Measurements from ENCODE around the gene RIC8A.
"Not testable (repeated sequence)": the region's sequence is repeated elsewhere in the genome, so short reads cannot be mapped to it uniquely, and the experiment has no call there.

The RIC8A gene

DNA sequence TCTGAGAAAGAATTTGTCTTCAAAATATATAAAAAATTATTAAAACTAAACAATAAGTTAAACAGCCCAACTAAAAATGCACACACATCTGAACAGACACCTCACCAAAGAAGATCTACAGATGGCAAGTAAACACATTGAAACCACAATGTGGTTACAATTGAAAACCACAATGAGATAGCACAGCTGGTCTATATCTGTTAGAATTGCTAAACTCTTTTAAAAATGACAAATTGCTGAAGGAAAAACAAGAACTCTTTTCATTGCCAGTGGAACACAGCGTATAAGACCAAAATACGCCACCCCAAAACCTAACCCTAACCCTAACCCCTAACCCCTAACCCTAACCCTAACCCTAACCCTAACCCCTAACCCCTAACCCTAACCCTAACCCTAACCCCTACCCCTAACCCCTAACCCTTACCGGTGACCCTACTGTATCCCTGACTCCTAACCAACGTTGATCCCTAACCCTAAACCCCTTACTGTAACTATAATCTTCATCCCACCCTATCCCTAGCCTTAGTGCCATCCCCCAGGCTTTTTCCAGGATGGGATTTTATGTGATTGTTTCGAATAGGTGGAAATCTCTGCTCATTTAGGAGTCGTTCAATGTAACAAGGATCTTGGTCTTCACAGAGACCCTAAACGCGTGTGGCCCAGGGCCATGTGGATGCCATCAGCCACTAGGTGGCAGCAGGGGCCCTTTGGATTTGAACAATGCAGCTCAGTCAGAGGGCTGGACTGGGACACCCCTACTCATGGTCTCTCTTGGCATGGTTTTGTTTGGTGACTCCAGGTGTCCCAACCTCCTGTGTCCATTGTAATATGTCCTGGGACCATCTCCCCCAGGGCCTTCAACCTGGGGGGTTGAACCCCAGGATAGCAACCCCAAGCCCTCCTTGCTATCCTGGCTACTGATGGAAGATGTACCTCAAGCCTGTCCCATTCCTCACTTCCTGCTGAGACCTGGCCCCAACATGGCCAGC lies 15.7 kb upstream of the RIC8A start:
- H3K9me2 ChIP-seq (ENCODE audit: low read depth, low read length); H3K4me2 ChIP-seq (ENCODE audit: low read length); H3K27ac ChIP-seq (ENCODE audit: low read depth, low read length, poor library complexity, severe bottlenecking); H3K4me3 ChIP-seq (ENCODE audit: low read depth, low read length, poor library complexity, severe bottlenecking); H3K4me1 ChIP-seq (ENCODE audit: insufficient read depth, low read length, severe bottlenecking); H3K36me3 ChIP-seq (ENCODE audit: insufficient read depth, low read length); H2AFZ ChIP-seq (ENCODE audit: low read length); H3F3A ChIP-seq (ENCODE audit: insufficient read depth, low read length); H3K9ac ChIP-seq (ENCODE audit: low read length); H3K79me2 ChIP-seq (ENCODE audit: insufficient read depth, low read length); H4K20me1 ChIP-seq (ENCODE audit: insufficient read depth, low read length); H3K9me3 ChIP-seq (ENCODE audit: low read length); H3K27me3 ChIP-seq (ENCODE audit: insufficient read depth, low read length): not testable (repeated sequence)

DNA sequence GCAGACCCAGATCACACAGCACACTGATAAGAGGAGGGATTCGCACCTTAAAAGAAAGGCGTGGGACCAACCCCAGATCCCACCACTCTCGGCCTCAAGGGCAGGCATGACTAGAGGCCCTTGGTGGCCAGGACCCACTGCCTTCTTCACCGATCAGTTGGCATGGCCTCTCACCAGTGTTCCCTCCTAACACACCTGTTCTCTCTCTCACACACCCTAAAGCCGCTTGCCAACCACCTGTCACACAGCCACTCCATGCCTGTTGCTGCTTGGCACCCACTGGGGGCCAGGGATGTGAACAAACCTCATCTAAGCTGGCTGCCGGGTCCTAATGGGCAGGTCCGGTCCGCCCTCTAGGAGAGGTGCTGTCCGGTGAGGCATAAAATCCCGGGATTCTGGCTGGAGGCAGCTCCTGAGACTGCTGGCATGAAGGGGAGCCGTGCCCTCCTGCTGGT lies 14.8 kb upstream of the RIC8A start, which contains the start of gene SCGB1C1:
Gene SCGB1C1, plus strand, starts transcription at position 405 of the 455 bp plus-strand sequence. Its CDS starts 22 bp downstream, at position 427.
- H3K9ac ChIP-seq (ENCODE audit: low read length); H3K27ac ChIP-seq (ENCODE audit: low read depth, low read length, poor library complexity, severe bottlenecking); H2AFZ ChIP-seq (ENCODE audit: low read length); H4K20me1 ChIP-seq (ENCODE audit: insufficient read depth, low read length); H3K9me3 ChIP-seq (ENCODE audit: low read length); H3K27me3 ChIP-seq (ENCODE audit: insufficient read depth, low read length); H3K9me2 ChIP-seq (ENCODE audit: low read depth, low read length); H3K4me1 ChIP-seq (ENCODE audit: insufficient read depth, low read length, severe bottlenecking); H3K4me2 ChIP-seq (ENCODE audit: low read length); H3F3A ChIP-seq (ENCODE audit: insufficient read depth, low read length); H3K4me3 ChIP-seq (ENCODE audit: low read depth, low read length, poor library complexity, severe bottlenecking); H3K36me3 ChIP-seq (ENCODE audit: insufficient read depth, low read length); H3K79me2 ChIP-seq (ENCODE audit: insufficient read depth, low read length): not testable (repeated sequence)

- H3K9ac ChIP-seq (ENCODE audit: low read length); H3K79me2 ChIP-seq (ENCODE audit: insufficient read depth, low read length); H3F3A ChIP-seq (ENCODE audit: insufficient read depth, low read length); H3K4me2 ChIP-seq (ENCODE audit: low read length); H2AFZ ChIP-seq (ENCODE audit: low read length); H3K27ac ChIP-seq (ENCODE audit: low read depth, low read length, poor library complexity, severe bottlenecking); H3K27me3 ChIP-seq (ENCODE audit: insufficient read depth, low read length); H3K9me3 ChIP-seq (ENCODE audit: low read length); H3K4me1 ChIP-seq (ENCODE audit: insufficient read depth, low read length, severe bottlenecking); H3K9me2 ChIP-seq (ENCODE audit: low read depth, low read length); H3K4me3 ChIP-seq (ENCODE audit: low read depth, low read length, poor library complexity, severe bottlenecking); H4K20me1 ChIP-seq (ENCODE audit: insufficient read depth, low read length); H3K36me3 ChIP-seq (ENCODE audit: insufficient read depth, low read length): not testable (repeated sequence)
Measured at GRCh38 chr11:193481-193880, 14.0 kb upstream of the RIC8A start.

DNA sequence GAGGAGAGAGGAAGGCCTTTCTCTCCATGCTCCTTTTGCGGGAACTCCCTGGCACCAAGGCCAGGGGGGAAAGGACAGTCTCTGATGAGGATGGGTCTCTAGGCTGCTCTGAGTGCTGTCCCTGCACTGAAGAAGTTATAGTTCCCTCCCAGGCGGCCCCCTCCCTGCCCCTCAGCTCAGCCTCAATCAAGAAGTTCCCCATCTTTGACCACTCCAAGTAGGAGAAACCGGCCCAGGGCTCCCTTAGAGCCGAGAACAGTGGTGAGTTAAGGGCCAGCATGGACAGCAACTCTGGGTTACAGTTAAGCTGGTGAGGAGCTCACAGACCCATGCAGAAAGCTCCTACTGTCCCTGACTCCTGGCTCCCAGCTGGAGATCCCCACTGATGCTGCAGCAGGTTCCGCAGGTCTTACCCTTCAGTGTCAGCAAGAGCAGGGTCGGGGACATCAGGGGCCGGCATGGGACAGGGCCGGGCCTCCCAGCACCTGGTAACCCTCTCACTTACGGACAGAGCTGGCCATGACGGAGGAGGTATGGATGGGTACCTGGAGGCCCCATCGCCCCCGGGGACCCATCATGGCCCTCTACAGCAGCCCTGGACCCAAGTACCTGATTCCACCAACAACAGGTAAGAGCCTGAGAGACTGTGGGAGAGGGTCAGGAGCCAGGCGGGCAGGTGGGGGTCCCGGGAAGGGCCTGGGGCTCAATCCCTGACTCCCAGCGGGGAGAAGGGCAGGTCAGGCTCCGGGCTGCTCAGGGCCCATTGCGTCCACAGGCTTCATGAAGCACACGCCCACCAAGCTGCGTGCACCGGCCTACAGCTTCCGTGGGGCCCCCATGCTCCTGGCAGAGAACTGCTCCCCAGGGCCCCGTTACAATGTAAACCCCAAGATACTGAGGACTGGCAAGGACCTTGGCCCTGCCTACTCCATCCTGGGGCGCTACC lies 10.4 kb upstream of the RIC8A start:
- TF ChIP-seq, protein P1, sequence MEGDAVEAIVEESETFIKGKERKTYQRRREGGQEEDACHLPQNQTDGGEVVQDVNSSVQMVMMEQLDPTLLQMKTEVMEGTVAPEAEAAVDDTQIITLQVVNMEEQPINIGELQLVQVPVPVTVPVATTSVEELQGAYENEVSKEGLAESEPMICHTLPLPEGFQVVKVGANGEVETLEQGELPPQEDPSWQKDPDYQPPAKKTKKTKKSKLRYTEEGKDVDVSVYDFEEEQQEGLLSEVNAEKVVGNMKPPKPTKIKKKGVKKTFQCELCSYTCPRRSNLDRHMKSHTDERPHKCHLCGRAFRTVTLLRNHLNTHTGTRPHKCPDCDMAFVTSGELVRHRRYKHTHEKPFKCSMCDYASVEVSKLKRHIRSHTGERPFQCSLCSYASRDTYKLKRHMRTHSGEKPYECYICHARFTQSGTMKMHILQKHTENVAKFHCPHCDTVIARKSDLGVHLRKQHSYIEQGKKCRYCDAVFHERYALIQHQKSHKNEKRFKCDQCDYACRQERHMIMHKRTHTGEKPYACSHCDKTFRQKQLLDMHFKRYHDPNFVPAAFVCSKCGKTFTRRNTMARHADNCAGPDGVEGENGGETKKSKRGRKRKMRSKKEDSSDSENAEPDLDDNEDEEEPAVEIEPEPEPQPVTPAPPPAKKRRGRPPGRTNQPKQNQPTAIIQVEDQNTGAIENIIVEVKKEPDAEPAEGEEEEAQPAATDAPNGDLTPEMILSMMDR (IDR thresholded peaks at IDR 0.05; ENCODE audit: low read length) = no peak
- TF ChIP-seq EZH2 (IDR thresholded peaks at IDR 0.05; ENCODE audit: borderline replicate concordance, low read length) = no peak

More for the DNA sequence above, 10.4 kb upstream of the RIC8A start:
- no peak overlapping the region for H3K9ac ChIP-seq (ENCODE audit: low read length)
- H3K4me1 ChIP-seq (ENCODE audit: insufficient read depth, low read length, severe bottlenecking) = no peaks in the 10 kb centered on the region
- H3K4me3 ChIP-seq (ENCODE audit: low read depth, low read length, poor library complexity, severe bottlenecking) = no peak overlapping the region
- no peak overlapping the region for H3K27ac ChIP-seq (ENCODE audit: low read depth, low read length, poor library complexity, severe bottlenecking)
- H3K9me2 ChIP-seq (ENCODE audit: low read depth, low read length) = no peaks in the 10 kb centered on the region
- H3K79me2 ChIP-seq (ENCODE audit: insufficient read depth, low read length) = no peaks in the 10 kb centered on the region
- H3K4me2 ChIP-seq (ENCODE audit: low read length) = no peak overlapping the region
- H4K20me1 ChIP-seq (ENCODE audit: insufficient read depth, low read length) = no peaks in the 10 kb centered on the region
- no peaks in the 10 kb centered on the region; the same call in 1 of the 2 replicates for H3K36me3 ChIP-seq (ENCODE audit: insufficient read depth, low read length)
- H3F3A ChIP-seq (ENCODE audit: insufficient read depth, low read length) = no peaks in the 10 kb centered on the region
- H3K27me3 ChIP-seq (ENCODE audit: insufficient read depth, low read length) = no peaks in the 10 kb centered on the region
- H2AFZ ChIP-seq (ENCODE audit: low read length) = no peak overlapping the region
- no peaks in the 10 kb centered on the region for H3K9me3 ChIP-seq (ENCODE audit: low read length)

All from OCI-LY1 (cell line).